ENCODE measurements around the gene AMY1C.

The AMY1C gene

GRCh38 chr1:103783944-103784377, 34.3 kb downstream of the AMY1C start:
- H3K9ac ChIP-seq (ENCODE audit: low read length), result no peak overlapping the region
- no peak overlapping the region for H3K27ac ChIP-seq (ENCODE audit: low read depth, low read length)
- H3K36me3 ChIP-seq (ENCODE audit: control insufficient read depth, insufficient read depth, low read length), result no peaks in the 10 kb centered on the region
- no peak overlapping the region for H3K4me3 ChIP-seq (ENCODE audit: low read length)
- H3K4me1 ChIP-seq (ENCODE audit: control insufficient read depth, insufficient read depth, low read length), result no peaks in the 10 kb centered on the region
- no peaks in the 10 kb centered on the region for H3K27me3 ChIP-seq (ENCODE audit: control insufficient read depth, insufficient read depth, low read length)

GRCh38 chr1:103788377-103788776, 38.7 kb downstream of the AMY1C start:
- Histone ChIP-seq H3K27me3 (ENCODE audit: control insufficient read depth, insufficient read depth, low read length) (no peaks in the 10 kb centered on the region), H3K9ac (ENCODE audit: low read length) (no peak overlapping the region), H3K4me3 (ENCODE audit: low read length) (no peak overlapping the region), H3K27ac (ENCODE audit: low read depth, low read length) (no peak overlapping the region), H3K4me1 (ENCODE audit: control insufficient read depth, insufficient read depth, low read length) (no peaks in the 10 kb centered on the region), H3K36me3 (ENCODE audit: control insufficient read depth, insufficient read depth, low read length) (no peaks in the 10 kb centered on the region)

GRCh38 chr1:103790172-103790571, 40.5 kb downstream of the AMY1C start:
- no peak overlapping the region for H3K9ac ChIP-seq (ENCODE audit: low read length)
- no peak overlapping the region for H3K4me3 ChIP-seq (ENCODE audit: low read length)

More at GRCh38 chr1:103790172-103790571, 40.5 kb downstream of the AMY1C start:
- Histone ChIP-seq H3K27ac (ENCODE audit: low read depth, low read length) (no peak overlapping the region), H3K27me3 (ENCODE audit: control insufficient read depth, insufficient read depth, low read length) (no peaks in the 10 kb centered on the region), H3K4me1 (ENCODE audit: control insufficient read depth, insufficient read depth, low read length) (no peaks in the 10 kb centered on the region), H3K36me3 (ENCODE audit: control insufficient read depth, insufficient read depth, low read length) (no peaks in the 10 kb centered on the region)
